ENCODE results near the gene ACADS.
"Not testable (repeated sequence)": the region's sequence is repeated elsewhere in the genome, so short reads cannot be mapped to it uniquely, and the experiment has no call there.

The ACADS gene

DNA sequence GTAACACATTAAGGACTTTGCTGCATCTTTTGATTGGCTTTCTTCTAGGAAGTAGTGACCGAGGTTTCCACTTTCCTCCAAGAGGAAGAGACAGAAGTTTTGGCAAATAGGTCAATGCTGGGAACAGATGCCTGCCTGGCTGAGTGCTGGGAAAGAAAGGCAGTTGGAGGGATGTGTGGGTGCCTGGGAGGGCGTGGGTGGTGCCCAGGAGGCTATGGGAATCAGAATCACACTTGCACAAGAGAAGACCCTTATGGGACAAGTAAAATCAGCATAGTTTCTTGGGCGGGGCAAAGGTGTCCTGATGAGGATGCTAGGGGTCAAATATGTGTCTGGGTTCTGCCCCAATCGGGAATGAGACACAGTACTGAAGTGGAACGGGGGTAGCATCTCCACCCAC is 906 bp upstream of the ACADS start:
- no peak overlapping the region for H3K4me3 ChIP-seq (ENCODE audit: low read depth, low read length)
- TF ChIP-seq, protein P1, sequence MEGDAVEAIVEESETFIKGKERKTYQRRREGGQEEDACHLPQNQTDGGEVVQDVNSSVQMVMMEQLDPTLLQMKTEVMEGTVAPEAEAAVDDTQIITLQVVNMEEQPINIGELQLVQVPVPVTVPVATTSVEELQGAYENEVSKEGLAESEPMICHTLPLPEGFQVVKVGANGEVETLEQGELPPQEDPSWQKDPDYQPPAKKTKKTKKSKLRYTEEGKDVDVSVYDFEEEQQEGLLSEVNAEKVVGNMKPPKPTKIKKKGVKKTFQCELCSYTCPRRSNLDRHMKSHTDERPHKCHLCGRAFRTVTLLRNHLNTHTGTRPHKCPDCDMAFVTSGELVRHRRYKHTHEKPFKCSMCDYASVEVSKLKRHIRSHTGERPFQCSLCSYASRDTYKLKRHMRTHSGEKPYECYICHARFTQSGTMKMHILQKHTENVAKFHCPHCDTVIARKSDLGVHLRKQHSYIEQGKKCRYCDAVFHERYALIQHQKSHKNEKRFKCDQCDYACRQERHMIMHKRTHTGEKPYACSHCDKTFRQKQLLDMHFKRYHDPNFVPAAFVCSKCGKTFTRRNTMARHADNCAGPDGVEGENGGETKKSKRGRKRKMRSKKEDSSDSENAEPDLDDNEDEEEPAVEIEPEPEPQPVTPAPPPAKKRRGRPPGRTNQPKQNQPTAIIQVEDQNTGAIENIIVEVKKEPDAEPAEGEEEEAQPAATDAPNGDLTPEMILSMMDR (IDR thresholded peaks at IDR 0.05; ENCODE audit: low read depth, low read length, missing control alignments), result no peak

GRCh38 chr12:120725151-120725658 is 421 bp upstream of the ACADS start:
- no peak for DNase-seq (ENCODE audit: low read depth)
- peak overlapping the region; percentile 67 for H3K4me3 ChIP-seq (ENCODE audit: low read depth, low read length)
- TF ChIP-seq, protein P1 (IDR thresholded peaks at IDR 0.05; ENCODE audit: low read depth, low read length, missing control alignments), result no peak

More for the DNA sequence above, 906 bp upstream of the ACADS start:
- DNase-seq (ENCODE audit: low read depth), result no peak

DNA sequence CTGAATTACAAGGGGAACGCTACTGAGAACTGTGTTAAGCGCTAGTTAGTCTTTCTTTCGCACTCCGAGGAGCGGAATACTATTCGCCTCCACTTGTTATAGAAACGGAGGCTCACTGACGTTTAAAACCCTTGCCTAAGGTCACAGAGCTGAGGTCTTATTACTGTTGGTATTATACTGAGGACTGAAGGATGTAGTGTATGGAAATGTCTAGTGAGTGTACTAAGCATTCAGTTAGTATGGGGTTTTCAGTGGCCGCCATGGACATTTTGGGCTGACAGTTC is 826 bp downstream of the ACADS start:
- TF ChIP-seq, protein P1 (IDR thresholded peaks at IDR 0.05; ENCODE audit: low read depth, low read length, missing control alignments), result no peak
- H3K4me3 ChIP-seq (ENCODE audit: low read depth, low read length), result peak overlapping the region; percentile 67; the same call in 1 of the 2 replicates
- DNase-seq (ENCODE audit: low read depth), result no peak

DNA sequence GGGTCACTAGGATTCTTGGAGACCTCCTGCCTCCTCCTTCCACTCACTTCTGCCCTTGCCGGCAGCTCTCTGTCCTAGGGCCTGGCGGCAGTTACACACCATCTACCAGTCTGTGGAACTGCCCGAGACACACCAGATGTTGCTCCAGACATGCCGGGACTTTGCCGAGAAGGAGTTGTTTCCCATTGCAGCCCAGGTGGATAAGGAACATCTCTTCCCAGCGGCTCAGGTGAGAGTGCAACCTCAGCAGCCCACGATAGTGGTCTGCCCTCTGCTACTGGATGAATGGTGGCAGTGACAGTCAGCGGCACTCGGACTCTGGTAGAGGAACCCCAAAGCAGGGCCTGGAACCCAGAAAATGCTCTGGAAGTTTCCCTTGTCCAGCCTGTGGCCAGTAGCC is 1.3 kb downstream of the ACADS start:
- no peak for DNase-seq (ENCODE audit: low read depth)
- no peak overlapping the region for H3K4me3 ChIP-seq (ENCODE audit: low read depth, low read length)
- TF ChIP-seq, protein P1 (IDR thresholded peaks at IDR 0.05; ENCODE audit: low read depth, low read length, missing control alignments), result no peak

- H3K4me3 ChIP-seq (ENCODE audit: low read depth, low read length); DNase-seq (ENCODE audit: low read depth): not testable (repeated sequence)
These were observed 6.6 kb downstream of the ACADS start for GRCh38 chr12:120732198-120732597.

DNA sequence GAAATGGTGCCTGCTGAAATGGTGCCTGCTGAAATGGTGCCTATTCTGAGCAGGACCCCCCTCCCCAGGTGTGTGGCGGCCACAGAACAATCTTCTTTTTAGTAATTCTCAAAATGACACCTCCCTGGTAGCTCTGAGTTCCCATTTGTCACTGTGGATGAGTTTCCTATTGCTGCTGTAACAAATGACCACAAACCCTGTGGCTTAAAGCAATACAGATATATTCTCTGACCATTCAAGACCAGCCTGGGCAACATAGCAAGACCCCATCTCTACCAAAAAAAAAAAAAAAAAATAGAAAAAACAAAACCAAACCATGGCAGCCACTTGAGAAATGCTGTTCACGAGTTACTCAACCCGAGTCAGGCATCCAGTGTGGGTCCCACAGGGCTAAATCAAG is 7.9 kb downstream of the ACADS start:
- no peak for DNase-seq (ENCODE audit: low read depth)
- no peak overlapping the region for H3K4me3 ChIP-seq (ENCODE audit: low read depth, low read length)
- TF ChIP-seq, protein P1 (IDR thresholded peaks at IDR 0.05; ENCODE audit: low read depth, low read length, missing control alignments), result no peak

- TF ChIP-seq, protein P1 (IDR thresholded peaks at IDR 0.05; ENCODE audit: low read depth, low read length, missing control alignments), result no peak
- no peak overlapping the region for H3K4me3 ChIP-seq (ENCODE audit: low read depth, low read length)
- DNase-seq (ENCODE audit: low read depth), result no peak
These were observed 8.6 kb downstream of the ACADS start for GRCh38 chr12:120734210-120734609.

DNA sequence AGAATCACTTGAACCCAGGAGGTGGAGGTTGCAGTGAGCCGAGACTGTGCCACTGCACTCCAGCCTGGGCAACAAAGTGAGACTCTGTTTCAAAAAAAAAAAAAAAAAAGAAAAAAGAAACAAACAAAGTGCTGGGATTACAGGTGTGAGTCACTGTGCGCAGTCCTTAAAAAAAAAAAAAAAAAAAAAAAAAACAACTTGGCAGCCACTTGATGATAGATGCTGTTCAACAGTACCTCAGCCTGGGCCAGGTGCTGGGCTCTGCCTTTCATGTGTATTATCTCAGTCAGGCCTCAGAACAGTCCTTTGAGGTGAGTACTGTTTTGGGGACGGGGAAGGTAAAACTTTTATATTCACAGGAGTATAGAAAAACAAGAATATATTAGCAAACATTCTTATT is 9.6 kb downstream of the ACADS start:
- no peak overlapping the region for H3K4me3 ChIP-seq (ENCODE audit: low read depth, low read length)
- TF ChIP-seq, protein P1 (IDR thresholded peaks at IDR 0.05; ENCODE audit: low read depth, low read length, missing control alignments), result no peak
- DNase-seq (ENCODE audit: low read depth), result no peak
